NCI-H1930 (cell line): ENCODE measurements around the gene CLBA1.
"Not testable (repeated sequence)": the region's sequence is repeated elsewhere in the genome, so short reads cannot be mapped to it uniquely, and the experiment has no call there.

Experiments
- DNase-seq, 2 experiments: peaks; one replicate each; lab custom pipeline; 2025; lab: John Stamatoyannopoulos, UW

The CLBA1 gene

DNA sequence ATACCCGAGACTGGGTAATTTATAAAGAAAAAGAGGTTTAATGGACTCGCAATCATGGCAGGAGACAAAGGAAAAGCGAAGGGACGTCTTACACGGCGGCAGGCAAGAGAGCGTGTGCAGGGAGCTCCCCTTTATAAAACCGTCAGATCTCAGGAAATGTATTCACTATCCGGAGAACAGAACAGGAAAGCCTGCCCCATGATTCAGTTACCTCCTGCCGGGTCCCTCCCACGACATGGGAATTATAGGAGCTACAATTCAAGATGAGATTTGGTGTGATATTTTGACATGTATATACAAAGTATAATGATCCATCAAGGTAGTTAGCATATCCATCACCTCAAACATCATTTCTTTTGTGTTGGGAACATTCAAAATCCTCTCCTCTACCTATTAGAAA lies 37.6 kb downstream of the CLBA1 start:
- DNase-seq: no peak

DNA sequence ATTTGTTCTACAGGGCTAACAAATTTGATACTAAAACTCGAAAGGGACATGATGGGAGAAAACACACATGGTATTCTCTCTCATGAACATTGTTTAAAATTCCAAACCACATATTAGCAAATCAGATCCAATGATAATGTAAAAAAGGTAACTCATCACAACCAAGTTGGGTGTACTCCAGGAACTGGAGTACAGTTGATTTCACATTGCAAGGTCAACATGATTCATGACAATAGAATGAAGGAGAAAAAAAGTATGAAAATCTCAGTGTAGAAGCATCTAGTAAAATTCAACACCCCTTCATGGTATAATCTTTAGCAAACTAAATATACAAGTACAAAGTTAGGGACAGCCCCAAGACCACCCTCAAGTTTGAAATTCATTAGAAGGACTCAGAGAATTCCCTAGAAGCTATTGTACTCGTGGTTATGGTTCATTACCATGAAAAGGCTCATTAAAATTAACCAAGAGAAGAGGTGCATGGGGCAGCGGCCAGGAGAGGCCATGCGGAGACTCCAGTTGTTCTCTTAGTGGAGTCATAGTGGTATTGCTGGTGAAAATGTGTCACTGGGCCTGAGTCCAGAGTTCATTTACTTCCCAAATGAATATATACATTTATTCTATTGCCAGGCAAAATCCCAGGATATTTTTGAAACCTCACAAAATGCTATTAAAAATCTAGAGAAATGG lies 38.3 kb downstream of the CLBA1 start:
- no peak for DNase-seq

DNA sequence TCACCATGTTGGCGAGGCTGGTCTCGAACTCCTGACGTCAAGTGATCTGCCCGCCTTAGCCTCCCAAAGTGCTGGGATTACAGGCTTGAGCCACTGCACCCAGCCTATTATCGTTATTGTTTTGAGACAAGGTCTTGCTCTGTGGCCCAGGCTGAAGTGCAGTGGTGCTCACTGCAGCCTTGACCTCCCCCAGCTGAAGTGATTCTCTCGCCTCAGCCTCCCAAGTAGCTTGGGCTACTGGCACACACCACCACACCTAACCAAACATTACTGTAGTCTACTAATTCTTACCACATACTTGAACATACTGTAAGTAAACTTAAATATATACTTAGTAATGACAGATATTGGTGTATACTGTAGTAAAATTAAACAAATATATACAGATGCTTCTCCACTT lies 39.8 kb downstream of the CLBA1 start:
- DNase-seq: no peak

DNA sequence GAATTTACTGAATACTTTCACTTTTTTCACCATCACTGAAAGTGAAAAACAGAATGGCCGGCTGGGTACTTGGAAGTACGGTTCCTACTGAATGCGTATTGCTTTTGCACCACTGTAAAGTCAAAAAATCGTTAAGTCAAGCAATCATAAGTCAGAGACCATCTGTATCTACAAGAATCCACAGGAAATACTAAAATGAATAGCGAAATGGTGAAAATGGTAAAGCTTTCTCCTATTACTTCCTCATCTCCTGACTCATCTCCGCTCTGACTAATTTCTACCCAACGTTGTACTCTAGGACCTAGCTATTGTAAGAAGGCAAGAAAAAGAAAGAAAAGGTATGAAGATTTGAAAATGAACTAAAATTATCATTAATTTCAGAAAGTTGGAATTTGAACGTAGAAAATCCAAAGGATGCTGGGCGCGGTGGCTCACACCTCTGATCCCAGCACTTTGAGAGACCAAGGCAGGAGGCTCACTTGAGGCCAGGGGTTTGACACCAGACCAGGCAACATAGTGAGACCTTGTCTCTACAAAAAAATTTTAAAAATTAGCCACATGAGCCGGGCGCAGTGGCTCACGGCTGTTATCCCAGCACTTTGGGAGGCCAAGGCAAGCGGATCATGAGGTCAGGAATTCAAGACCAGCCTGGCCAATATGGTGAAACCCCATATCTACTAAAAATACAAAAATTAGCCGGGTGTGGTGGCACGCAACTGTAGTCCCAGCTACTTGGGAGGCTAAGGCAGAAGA lies 40.6 kb downstream of the CLBA1 start:
- no peak for DNase-seq

DNA sequence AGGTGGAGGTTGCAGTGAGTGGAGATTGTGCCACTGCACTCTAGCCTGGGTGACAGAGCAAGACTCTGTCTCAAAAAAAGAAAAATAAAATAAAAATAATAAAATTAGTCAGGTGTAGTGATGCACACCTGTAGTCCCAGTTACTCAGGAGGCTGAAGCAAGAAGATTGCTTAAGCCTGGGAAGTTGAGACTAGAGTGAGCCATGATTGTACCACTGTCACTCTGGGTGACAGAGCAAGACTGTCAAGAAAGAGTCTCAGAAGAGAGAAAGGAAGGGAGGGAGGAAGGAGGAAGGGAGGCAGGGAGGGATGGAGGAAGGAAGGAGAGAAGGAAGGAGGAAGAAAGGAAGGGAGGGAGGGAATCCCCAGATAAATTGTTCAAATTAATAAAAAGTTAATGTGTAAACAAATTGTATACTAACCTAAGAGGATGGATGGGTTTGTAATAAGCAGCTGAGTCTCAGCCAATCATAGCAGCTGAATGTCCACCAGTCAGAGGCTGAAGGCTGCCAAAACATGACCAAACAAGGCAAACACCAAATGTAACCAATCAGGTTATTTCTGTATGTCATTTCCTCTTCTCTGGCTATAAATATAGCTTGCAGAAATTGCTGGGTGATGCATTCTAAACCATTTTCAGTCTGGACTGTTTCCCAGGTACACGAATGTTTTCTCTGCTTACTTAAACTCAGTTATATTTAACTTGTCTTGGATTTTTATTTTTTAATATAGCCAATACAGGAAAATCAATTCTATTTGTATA lies 41.4 kb downstream of the CLBA1 start:
- no peak for DNase-seq

DNA sequence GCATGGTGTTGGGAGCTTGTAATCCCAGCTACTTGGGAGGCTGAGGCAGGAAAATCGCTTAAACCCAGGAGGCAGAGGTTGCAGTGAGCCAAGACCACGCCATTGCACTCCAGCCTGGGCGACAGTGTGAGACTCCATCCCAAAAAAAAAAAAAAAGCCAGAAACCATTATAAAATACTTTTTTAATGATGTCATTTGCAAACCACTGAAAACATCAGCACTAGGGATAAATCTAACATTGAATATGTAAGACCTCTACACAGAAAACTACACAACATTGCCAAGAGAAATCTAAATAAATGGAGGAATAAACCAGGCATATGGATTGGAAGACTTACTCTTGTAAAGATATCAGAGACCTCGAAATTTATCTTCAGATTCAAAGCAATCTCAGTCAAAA lies 42.1 kb downstream of the CLBA1 start:
- DNase-seq: not testable (repeated sequence)

DNA sequence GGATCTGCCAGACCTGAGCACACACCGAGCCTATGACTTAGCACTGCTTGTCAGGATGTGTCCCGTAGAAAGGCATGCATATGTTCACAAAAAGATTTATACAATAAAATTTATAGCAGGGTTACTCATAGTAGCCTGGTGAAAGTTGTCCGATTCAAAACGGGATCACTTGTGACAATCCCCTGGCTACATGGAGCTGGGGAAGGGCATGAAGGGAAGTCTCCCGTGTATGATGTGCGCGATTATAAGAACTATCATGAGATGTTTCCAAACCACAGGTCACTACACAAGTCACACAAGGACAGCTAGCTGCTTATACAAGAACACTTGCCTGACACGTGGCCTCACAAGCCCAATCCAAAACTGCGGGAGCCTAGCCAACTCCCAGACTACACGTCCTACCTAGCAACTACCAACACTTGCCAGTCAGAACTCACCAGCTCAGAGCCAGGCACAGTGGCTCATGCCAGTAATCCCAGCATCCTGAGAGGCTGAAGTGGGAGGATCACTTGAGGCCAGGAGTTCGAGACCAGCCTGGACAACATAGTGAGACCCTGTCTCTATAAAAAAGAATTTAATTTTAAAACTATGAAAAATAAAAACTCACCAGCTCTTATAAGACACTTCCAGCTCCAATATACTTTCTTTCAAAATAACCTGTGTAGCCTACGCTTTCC lies 42.8 kb downstream of the CLBA1 start:
- DNase-seq: no peak

DNA sequence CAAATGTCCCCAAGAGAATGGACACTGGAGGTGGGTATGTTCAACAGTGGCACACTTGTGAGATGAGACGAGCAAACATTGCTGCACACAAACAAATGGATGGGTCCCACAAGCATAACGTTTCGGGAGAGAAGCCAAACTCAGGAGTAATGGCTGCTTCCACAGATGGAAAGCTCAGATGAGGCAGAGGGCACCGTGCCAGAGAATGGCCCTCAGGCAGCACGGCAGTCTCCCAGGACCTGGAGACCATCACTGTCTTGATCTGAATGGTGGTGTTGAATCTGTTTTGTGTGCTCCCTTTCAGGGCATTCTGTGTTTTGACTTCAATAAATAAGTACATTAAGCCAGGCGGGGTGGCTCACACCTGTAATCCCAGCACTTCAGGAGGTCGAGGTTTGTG lies 43.8 kb downstream of the CLBA1 start:
- DNase-seq: no peak

DNA sequence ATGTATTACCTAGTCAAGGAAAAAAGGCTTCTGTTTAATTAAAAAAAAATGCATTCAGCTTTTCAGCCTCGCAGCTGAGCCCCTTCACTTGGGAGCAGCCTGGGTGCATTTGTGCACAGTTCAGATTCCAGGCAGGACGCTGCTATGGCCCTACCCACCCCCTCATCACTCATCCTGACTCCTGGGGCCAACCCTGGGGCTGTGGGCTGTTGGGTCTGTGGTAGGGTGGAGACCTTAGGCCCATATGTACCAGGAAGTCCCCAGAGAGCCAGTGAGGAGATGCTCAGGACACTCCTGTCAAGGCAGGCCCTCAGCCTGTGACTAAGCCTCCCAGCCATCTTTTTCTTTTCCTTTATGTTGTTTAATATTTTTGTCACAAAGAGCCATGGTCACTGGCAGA lies 44.6 kb downstream of the CLBA1 start:
- no peak for DNase-seq

DNA sequence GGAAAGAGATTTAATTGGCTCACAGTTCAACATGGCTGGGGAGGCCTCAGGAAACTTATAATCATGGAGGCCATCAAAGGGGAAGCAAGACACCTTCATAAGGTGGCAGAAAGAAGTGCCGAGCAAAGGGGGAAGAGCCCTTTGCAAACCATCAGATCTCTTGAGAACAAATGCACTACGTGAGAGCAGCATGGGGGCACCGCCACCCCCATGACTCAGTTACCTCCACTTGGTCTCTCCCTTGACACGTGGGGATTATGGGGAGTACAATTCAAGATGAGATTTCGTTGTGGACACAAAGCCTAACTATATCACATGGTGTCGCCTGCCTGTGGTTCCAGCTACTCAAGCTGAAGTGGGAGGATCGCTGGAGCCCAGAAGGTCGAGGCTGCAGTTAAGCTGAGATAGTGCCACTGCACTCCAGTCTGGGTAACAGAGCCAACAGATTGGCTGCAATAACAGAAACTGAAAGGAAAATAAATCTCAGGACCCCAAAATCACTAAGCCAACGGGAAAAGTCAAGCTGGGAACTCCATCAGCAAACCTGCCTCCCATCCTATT lies 45.3 kb downstream of the CLBA1 start:
- DNase-seq: no peak

DNA sequence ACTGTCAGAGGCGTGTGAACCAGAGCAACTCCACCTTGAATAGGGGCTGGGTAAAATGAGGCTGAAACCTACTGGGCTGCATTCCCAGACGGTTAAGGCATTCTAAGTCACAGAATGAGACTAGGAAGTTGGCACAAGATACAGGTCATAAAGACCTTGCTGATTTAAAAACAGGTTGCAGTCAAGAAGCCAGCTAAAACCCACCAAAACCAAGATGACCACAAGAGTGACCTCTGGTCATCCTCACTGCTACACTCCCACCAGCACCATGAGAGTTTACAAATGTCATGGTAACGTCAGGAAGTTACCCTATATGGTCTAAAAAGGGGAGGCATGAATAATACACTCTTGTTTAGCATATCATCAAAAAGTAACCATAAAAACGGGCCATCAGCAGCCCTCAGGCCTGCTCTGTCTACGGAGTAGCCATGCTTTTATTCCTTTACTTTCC lies 46.9 kb downstream of the CLBA1 start:
- not testable (repeated sequence) for DNase-seq

DNA sequence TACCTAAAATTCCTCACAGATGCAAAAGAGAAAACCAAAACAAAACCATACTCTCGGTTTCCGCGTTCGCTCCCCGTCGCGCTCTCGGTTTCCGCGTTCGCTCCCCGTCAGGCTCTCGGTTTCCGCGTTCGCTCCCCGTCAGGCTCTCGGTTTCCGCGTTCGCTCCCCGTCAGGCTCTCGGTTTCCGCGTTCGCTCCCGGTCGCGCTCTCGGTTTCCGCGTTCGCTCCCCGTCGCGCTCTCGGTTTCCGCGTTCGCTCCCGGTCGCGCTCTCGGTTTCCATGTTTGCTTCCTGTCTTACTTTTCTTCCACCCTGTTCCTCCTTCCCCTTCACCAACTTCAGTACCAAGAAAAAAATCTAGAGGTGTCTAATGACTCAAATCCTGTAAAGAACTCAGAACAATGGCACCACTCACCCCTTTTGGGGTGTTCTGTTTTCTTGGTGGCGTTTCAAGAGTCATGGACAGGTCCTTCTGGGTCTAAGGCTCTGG lies 47.9 kb downstream of the CLBA1 start:
- DNase-seq: not testable (repeated sequence)

DNA sequence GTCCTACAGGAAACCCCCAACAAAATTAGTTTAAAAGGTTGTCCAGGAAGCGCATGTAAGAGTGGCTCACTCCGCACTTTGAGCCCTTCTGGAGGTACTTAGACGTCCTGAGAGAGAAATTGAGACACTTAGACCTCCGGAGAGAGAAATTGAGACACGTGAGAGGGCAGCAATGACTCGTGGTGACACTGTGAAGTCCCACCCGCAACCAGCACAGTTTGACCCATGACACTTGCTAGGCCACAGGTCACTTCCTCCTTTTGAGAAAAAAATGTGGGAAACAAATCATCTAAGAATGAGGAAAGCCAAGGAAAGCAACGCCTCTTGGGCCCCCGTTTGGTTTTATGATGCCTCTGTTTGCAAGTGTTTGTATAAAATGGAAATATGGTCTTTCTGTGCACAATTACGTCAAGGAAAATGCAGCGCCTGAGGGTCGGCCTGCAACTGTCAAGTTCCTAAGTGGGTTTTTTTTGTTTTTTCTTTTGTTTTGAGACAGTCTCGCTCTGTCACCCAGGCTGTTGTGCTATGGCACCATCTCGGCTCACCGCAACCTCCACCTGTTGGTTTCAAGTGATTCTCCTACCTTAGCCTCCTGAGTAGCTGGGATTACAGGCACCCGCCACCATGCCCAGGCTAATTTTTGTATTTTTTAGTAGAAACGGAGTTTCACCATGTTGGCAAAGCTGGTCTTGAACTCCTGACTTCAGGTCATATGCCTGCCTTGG lies 48.9 kb downstream of the CLBA1 start:
- no peak for DNase-seq

DNA sequence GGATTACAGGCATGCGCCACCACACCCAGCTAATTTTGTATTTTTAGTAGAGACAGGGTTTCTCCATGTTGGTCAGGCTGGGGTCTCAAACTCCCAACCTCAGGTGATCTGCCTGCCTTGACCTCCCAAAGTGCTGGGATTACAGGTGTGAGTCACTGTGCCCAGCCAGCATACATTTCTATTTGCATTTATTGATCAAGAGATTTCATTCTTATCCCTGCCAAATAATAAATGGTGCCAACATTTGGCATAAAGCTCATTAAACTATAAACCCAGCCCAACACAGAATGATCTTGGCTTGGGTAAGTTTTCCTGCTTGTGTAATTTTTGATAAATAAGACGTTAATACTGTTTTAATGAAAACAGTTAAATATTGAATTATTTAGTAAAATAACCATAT lies 50.0 kb downstream of the CLBA1 start:
- not testable (repeated sequence) for DNase-seq

DNA sequence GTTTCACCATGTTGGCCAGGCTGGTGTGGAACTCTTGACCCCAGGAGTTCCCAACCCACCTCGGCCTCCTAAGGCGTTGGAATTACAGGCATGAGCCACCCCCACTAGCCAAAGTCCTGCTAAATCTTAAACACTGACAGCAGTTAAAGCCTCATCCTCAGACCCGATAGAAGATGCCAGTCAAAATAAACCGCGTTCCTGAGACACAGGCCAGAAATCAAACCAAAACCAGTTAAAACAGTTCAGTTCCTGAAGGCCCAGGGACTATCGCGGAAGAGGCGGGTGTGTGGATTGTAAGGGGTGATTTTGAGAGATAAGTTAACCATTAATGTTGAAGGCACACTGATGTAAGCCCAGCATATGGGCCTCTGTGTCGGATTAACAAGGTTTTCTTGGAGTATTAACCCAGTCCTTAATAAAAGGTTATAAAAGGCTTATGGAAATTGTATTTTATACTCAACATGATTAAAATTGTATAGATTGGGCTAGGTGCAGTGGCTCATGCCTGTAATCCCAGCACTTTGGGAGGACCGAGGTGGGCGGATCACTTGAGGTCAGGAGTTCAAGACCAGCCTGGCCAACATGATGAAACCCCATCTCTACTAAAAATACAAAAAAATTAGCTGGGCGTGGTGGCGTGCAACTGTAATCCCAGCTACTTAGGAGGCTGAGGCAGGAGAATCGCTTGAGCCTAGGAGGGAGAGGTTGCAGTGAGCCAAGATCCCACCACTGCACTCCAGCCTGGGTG lies 54.0 kb downstream of the CLBA1 start:
- DNase-seq: no peak

DNA sequence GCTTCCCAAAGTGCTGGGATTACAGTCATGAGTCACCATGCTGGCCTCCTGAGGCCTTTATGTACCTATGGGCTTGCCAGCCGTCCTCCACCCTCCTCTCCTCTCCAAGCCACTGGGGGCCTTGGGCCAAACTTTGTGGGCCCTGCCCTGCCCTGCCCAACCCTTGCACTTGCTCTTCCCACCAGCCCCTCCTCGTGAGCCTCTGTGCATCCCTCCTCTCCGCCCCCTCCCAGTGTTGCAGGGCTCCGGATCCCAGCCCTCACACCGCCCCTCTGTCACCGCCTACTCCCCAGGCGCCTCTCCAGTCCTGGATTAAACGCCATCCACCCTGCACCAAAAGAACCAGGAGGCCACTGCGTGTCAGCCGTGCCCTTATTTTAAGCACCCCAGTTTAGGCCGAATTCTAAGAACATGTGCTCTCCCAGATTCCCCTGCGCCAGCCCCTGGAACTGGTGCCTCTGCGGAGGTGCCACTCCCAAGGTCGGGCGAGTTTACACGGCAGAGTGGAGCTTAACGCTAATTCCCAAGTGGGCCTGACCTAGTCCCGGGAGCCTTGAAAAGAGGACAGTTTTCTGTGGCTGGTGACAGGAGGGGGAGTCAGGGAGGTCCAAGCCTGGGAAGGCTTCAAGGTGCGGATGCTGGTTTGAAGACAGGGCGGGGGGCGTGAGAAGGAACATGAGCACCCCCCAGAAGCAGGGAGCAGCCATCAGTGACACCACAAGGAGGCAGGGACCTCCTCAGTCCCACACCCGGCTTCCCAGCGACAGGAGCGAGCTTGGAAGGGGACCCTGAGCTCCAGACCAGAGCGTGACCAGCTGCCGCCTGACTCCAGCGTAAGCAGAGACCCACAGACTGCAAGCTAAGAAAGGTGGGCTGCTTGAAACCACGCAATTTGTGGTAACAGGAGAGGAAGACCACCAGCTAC lies 56.5 kb downstream of the CLBA1 start:
- no peak for DNase-seq

DNA sequence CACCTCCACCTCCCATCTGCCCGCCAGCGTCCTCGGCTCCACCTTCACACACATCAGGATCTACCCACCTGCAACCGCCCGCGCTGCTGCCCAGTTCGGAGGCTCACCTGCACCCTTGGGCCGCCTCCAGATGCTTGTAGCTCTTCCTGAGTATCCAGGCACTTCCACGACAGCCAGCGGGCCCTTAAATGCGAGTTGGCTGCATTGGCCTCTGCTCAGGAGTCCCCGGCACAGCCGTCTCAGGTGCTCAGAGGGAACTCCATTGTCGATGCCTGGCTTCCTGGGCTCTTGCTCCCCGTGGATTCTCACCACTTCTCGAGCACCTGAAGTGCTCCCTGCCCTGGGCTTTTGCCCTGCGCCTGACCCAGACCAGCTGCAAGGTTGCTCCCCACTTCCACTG lies 57.2 kb downstream of the CLBA1 start:
- no peak for DNase-seq

DNA sequence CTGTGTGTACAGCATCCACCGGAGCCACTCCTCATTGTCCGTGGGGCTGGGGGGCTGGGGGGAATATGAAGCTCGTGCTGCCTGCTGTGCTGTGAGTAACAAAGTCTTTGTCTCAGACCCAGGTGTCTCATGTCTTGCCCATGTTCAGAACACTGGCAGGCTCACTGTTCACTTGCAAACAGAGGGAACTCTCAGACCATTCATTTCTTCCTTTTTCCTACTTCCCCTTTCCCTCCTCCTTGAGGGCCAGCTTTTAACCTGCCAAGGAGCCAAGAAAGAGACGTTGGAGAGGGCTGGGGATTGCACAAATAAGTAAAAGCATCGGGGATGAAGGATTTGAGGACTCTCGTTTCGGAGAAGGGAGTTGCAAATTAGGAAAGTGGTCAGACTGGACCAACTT lies 58.1 kb downstream of the CLBA1 start:
- DNase-seq: no peak
